TTC549 (cell line): ENCODE measurements around the gene FN1.
"Not testable (repeated sequence)": the region's sequence is repeated elsewhere in the genome, so short reads cannot be mapped to it uniquely, and the experiment has no call there.

Experiments used
- FAIRE-seq: peaks from 2 replicates; lab custom pipeline; 2012; peaks lifted over from hg19 to GRCh38; lab: Jason Lieb, UNC

The FN1 gene

DNA sequence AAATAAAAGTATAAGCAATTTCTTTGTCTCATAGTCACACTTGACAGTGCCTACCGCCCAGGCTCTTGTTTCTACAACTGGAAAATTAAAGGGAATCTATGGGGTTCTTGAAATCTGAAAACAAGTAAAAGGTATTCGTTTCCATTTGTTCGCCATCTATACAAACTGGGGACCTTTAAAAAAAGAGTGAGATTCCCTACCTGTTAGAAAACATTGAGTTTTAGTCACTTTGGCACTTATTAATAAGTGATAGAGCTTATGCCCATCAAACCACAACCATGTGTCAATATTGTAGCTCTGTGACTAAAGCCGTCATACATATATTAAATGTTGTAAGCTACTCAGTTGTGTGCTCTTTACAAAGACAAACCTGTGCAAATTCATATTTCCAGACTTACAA, 13.2 kb downstream of the FN1 start:
- no peak for FAIRE-seq

DNA sequence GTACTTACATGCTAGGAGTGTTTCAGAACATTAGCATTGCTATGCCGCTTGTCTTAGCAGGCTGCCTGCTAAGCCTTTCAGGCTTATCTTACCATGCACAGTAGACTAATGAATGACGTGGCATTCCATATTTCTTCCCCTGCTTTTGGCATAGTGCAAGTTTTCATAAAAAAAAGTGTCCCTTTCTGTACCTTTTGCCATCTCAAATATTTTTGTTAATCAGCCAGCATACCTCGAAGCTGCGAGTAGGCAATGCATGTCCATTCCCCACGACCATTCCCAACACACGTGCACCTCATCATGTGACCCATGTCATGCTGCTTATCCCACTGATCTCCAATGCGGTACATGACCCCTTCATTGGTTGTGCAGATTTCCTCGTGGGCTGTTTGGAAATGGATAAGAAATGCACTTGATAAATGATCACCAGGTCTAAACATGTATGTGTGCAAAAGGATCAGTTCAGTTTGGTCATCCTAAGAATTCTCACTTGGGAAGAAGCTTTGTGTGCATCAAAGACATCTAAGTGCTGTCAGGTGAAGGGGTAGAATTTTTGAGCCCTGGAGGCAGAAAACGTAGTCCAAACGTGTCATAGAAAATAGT, 13.9 kb downstream of the FN1 start:
- FAIRE-seq, result no peak

DNA sequence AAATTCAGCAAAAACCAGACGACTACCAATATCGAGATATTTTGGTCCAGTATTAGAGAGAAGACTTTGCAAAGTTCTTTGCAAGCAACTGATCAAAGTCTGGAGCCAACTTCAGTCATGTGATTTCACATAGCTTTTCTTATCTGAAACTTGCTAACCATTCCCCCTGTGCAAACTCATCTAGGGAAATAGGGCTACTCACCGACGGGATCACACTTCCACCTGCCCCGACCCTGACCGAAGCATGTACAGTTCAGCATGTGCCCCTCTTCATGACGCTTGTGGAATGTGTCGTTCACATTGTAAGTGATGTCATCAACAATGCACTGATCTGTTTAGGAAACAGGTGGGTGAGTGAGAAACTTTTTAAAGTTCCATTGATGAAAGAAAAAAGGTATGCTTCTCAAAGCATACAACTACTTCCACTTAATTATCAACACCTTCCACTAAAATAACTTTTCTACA, 15.4 kb downstream of the FN1 start:
- FAIRE-seq, result no peak

DNA sequence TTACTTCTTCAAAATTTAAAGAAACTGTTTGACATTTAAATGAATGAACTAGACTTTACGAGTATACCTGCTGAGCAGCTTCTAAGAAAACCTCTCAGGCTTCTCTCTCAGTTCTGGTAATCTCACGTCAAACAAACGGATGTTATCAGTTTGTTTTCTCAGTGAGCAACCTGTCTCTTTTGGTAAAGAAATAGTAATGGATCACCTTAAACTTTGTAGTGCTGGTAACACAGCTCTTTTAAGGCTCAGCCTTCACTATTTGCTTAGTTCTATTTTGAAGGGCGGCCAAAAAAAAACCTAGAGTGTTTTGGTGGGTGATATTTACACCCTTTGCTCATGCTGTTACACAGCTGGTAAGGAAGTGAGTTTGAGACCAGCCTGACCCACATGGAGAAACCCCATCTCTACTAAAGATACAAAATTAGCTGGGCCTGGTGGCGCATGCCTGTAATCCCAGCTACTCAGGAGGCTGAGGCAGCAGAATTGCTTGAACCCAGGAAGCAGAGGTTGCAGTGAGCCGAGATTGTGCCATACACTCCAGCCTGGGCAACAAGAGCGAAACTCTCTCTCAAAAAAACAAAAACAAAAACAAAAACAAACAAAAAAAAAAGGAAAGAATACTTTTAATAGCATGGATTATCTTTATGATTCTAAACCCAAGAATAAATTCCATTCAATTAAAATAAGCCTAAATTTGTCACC, 15.9 kb downstream of the FN1 start:
- no peak for FAIRE-seq

DNA sequence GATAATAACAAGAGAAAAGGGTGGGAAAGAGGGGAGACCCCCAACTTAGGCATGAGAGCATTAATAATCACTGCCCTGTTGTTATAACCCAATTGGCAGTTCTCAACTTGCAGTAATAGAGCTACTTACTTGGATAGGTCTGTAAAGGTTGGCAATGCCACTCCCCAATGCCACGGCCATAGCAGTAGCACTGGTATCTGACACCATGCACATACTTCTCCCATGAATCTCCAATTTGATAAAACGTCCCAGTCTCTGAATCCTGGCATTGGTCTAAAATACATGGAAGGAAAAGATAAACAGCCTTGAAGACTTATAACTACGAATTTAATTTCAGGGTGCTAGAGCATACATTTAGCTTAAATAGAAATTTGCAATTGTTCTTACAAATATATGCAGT, 16.8 kb downstream of the FN1 start:
- no peak for FAIRE-seq

DNA sequence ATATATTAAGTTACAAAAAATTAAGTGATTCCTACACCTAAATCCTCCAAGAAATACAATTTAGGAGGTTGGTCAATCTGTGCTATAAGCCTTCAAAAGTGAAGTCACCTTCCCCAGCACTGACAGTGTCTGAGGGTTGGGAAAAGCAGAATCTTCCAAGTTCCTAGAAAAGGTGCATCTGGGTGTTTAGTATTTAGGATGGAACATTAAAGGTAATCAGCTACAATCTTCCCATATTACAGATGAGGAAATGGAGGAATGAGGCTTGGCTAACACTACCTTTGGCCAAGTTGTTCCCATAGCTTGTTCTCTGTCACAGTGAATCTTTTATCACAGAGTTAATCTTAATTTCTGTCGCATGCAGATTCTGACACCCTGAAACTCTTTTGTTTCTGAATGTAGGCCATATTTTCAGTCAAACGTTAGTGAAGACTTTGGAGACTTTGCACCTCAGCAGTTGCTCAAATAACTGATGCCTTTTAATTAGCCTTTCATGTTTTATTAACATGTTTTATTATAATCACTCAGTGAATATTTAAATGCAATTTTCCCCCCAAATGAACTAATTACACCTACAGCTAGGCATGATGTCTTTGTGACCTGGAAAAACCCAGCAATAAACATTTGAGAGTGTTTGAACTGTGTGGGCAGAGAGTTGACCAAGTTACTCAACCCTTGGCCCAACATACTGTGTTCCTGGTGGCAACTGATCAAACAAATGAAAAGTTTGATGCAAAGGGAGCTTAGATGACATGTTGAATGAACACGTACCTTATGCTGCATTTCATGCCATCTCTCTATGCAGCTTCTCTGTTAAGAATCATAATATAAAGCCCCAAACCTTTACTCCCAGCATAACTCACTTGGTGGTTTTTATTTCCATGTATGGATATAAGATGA, 17.6 kb downstream of the FN1 start:
- no peak for FAIRE-seq

DNA sequence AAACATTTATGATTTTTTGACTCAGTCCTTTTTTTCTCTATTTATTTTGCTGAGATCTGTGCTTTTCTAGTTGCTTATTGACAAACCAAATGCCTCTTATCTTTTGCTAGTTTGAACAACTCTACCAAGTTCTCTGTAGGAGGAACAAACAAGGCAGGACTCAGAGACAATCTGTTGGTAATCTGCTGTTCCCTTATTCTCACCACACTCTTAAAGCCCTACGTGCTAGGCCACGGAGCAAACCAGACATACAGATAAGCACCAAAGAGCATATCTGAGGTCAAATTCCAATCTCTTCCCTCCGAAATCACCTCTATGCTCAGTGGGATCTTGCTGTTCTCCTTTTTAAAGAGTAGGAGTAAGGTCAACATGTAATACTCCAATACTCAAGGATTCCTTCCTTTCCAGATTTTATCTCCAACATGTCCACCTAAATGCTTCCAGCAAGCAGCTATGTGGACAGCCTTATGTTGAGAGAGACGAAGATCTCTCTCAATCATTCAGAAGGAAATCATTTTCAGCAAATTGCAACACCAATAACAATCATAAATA, 18.4 kb downstream of the FN1 start:
- no peak for FAIRE-seq

DNA sequence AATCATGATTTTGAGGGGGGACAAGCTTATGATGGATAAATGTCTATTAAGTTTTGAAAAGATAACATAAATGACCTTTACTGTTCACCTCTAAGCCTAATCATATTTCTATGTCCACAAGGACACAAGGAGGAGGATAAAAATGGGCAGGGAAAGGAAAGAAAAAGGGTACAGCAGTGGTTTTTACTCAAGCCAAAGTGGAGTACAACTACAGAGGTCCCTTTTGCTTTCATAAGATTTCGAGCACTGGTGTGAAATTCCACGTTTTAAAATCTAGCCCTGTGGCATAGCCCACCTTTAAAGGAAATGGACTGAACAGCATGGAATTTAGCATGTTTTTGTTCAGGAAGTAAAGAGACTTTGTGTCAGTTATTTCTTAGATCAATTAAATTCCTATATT, 19.2 kb downstream of the FN1 start:
- FAIRE-seq, result no peak

DNA sequence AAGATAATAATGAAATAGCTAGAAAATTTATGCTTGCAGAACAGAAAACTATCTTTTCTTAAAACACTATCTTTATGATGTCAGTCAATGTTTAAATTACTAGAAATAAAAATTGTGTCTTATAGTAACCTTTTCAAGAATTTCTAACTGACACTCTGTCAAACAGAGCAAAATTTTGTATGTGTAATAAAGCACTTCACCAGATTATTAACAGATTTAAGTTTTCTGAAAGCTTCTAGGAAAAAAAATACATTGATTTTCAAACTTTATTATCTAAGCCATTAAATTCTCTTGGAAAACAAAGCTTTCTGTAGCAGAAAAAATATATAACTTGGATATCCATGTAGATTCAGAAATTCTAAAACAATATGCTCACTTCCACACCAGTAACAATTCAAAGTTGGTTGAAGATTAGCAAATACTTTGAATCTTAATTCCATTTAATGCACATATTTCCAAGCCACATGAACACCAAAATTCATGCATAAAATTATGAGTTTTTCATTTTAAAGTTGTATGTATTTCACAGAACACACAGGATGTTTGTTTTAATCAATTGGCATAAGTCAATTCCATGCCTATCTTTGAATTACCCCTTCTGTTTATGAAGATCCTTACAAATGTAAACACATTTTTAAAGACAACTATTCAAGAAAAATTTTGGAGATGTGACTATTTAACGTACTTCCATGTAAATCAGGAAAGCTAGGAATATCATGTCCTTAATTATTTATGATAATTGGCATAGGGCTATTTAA, 19.9 kb downstream of the FN1 start:
- FAIRE-seq, result no peak

DNA sequence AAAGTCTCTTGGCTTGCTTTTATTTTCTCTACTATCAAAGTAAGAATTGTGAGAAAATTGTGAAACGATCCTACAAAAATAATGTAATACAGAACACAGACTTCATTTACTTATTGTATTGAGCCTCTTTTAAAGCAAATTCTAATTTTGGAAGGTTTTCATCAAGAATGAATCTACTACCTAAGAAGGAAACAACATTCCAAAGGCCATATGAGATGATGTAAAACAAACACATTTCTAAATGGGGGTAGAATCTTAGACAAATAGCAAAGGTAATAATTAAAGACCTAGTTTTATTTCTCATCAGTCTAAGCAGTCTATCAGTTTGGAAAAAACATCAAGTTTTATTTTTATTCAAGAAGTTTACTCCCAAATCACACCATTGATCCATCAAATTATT, 20.6 kb downstream of the FN1 start:
- no peak for FAIRE-seq

DNA sequence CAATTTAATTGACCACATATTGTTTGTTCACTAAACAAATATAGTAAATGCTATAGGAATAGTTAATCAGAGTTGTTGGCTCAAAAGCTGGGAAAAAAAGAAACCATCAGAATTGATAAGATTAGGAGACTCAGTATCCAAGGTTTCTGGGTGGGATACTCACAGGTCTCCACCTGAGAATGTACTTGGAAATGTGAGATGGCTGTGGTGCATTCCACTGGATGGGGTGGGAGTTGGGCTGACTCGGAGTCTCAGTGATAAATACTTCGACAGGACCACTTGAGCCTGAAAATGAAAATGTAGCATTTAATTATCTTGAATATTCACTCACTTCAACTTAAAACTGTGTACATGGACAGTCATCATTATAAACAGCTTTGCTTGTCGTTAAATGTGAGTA, 21.2 kb downstream of the FN1 start:
- no peak for FAIRE-seq

DNA sequence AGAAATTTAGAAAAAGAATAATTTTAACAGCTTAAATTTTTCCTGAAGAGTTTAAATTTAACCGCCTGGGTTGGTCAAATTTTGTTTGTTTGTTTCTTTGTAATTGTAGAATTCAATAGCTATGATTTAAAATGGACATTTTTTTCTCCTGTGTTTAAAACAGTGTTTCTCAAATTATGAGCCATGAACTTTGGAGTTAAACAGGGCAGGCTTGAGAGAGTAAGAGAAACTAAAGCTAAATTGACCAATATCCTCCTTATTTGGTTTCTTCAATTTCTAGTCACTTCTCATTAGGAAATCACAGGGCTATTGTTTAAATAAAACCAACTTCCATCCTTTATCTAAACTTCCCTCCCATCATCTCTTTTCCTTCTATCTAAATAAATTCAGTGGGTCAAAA, 21.9 kb downstream of the FN1 start:
- FAIRE-seq, result no peak

DNA sequence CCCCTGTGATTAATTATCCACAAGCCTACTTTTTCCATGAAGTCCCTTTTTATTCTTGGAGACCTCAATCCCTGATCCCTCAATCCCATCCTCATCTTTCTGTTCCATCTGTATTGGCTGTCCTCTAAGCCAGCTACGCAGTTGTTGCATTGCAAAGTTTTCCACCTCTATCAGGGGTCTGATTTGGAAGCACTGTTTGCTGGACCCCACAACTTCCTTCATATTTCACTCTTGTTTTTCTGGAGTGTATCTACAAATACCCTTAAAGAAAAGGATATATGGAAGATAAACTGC, 22.4 kb downstream of the FN1 start:
- no peak for FAIRE-seq

DNA sequence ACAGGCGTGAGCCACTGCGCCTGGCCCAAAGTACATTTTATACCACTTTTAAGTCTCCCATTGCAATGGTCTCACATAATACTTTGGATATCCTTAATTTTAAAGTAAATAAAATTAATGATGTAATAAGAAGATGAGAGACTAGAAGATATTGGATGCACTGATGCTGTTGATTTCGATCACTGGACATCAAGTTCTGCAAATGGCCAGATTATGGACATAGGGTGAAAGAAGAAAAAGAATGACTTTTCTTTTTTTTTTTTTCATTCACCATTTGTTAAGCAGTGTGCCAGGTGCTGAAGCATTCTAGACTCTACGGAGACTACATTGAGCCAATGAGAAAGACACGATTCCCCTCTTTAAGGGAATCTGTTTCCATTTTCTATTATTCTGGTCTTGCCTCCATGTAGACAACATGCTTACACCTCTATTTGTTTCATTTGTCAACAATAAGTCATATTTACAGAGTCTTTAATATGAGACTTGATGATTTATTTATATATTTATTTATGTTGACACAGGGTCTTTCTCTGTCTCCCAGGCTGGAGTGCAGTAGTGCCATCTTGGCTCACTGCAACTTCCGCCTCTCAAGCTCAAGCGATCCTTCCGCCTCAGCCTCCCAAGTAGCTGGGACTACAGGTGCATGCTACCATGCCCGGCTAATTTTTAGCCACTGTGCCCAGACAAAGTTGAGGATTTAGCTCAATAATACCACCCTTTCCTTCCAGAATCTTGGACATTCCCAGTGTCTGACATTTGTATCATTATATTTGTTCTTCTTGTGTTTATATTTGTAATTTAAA, 23.7 kb downstream of the FN1 start:
- no peak for FAIRE-seq

DNA sequence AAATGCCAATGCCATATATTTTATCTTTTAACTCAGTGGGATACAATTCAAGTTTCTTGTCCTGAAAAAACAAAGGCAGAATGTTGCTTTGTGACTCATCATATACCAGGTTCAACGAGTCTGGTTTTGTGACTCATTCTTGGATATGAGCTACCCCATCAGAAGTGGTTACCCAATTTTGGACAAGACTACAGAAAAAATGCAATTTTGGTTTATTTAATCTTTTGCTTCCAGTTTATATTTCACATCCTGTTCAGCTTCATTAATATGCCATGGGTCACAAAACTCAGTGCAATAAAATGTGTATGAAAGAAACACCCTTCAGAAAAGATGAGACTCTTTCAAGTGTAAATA, 25.0 kb downstream of the FN1 start:
- no peak for FAIRE-seq

DNA sequence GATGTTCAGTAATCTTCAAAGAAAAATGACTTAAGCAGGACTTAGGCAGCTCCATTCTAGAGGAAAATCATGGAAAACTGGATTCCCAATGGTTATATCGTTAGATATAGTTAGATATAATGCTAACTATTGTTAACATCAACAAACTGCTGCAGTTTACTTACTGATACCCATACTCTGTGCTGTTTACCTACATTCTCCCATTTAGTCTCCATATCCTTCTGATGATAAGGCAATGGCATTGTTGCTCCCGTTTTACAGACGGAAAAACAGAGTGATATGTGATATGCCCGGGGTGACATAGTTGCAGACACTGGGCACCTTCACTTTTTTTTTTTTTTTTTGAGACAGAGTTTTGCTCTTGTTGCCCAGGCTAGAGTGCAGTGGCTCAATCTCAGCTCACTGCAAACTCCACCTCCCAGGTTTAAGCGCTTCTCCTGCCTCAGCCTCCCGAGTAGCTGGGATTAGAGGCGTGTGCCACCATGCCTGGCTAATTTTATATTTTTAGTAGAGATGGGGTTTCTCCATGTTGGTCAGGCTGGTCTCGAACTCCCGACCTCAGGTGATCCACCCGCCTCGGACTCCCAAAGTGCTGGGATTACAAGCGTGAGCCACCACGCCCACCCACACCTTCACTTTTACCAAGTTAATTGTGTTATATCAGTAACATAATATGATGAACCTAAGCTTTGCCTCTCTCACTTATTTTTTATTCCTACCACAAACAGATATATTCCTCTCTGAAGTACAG, 25.5 kb downstream of the FN1 start:
- FAIRE-seq, result not testable (repeated sequence)

DNA sequence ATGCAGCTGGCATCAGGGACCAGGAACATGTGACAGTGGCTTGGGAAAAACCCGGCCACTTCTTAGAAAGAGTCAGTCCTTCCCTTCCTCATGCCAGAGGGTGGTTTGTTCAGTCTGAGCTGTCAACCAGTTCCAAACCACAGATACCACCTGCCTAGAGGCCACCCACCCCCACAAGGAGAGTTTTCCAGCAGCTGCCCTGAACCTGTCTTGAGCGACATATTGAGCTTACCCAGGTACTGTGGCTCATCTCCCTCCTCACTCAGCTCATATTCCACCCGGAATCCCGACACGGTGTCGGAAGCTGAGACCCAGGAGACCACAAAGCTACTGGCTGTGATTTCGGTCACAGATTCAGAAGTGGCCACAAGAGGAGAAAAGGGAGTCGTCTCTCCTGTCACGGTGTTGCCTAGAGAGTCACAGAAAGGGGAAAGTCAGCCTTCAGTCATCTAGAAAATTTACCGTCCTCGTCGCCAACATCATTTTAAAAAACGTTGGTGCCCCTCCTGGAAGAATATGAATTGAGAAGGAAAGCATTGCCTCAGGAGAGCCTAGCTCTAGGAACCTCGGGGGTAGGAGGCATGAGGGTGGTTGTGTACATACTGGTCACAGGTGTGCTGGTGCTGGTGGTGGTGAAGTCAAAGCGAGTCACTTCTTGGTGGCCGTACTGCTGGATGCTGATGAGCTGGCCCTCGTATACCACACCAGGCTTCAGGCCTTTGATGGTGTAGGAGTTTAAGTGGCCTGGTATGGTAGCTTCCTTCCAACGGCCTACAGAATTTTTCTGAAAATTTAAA, 26.3 kb downstream of the FN1 start:
- no peak for FAIRE-seq

DNA sequence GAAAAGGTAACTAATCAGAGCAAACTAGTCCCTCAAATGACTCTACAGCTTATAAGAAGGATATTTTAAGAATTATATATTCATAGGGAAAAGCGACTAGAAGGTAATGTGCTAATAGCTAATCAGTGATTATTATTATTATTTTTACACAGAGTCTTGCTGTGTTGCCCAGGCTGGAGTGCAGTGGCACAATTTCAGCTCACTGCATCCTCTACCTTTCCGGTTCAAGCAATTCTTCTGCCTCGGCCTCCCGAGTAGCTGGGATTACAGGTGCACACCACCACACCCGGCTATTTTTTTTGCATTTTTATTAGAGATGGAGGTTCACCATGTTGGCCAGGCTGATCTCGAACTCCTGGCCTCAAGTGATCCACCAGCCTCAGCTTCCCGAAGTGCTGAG, 27.4 kb downstream of the FN1 start:
- FAIRE-seq, result not testable (repeated sequence)

DNA sequence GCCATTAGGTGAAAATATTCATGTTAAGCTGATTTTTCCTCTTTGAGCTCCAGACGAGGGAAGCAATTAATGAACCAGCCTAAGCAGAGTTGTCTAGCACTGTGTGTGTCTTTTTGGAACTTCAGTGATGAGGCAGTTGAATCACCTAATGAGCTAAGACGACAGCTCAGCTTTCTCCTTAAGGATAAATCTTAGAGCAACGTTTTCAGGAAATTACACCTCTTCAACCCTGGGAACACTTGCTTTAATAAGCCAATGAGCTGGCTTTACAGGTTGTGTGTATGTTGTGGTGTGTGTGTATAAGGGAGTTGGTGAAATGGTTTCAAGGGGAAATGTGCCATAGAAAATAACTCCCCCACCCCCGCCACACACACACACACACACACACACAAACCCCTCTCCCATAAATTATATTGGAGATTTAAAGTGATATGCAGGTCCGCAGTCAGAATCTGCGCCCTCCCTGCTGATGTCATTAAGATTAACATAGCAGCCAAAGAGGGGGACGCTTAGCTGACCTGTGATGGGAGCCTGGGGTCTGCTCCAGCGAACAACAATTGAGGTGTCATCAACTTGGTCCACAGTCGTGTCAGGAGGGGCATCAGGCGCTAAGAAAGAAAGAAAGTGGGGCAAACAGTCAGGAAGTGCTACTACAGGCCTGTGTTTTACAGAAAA, 28.1 kb downstream of the FN1 start:
- FAIRE-seq, result no peak

DNA sequence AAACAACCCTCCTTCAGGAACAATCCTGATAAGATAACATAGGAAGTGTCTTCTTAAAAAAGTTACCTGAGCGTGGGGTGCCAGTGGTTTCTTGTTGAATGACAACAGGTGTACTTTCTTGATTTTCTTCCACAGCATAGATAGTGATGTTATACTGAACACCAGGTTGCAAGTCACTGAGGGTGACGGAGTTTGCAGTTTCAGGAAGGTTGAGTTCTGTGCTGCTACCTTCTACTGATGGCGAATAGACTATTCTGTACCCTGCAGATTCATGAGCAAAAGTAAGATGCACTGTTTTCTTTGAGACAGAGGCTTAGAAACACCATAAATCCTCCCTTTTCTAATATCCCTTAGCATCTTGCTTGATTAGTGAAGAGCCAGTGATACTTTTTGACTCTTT, 28.8 kb downstream of the FN1 start:
- no peak for FAIRE-seq
